HG02763 (cell line): ENCODE measurements around the gene SLC16A13.
"Not testable (repeated sequence)": the region's sequence is repeated elsewhere in the genome, so short reads cannot be mapped to it uniquely, and the experiment has no call there.

Source experiments
- ATAC-seq: cut with Tn5 transposase; IDR thresholded peaks from one replicate; pipeline ENCODE4 v1.9.1; 2021; ENCODE audit warnings: mild to moderate bottlenecking, moderate library complexity; ENCODE audit not compliant: unreplicated experiment

SLC16A13 gene

DNA sequence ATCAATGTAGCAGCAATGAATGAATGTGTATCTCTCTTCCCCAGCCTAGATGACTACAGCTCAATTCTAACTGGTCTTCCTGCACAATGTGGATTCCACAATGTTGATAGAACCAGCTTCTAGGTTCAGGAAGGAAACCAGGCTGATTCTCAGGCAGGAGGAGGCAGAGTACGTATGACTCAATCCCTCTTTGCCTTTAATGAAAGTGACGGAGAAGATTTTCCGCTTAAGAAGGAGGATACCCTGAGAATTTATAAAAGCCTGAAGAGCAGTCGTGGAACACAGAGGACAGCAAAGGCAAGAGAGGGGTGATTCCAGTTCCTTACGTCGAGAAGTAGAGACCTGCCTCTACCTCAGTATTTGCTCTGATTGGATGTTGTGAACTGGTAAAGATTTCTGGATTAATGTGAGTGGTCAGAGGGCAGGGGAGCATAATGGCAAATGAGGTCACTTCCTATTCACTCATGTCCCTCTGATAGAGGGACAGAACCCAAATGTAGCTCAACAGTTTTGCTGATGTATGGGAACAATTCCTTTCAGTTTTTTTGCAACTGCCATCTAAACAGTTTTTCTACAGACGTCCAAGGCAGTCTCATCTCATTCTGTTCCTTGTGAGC, 23.1 kb downstream of the SLC16A13 start:
- ATAC-seq, result no peak

DNA sequence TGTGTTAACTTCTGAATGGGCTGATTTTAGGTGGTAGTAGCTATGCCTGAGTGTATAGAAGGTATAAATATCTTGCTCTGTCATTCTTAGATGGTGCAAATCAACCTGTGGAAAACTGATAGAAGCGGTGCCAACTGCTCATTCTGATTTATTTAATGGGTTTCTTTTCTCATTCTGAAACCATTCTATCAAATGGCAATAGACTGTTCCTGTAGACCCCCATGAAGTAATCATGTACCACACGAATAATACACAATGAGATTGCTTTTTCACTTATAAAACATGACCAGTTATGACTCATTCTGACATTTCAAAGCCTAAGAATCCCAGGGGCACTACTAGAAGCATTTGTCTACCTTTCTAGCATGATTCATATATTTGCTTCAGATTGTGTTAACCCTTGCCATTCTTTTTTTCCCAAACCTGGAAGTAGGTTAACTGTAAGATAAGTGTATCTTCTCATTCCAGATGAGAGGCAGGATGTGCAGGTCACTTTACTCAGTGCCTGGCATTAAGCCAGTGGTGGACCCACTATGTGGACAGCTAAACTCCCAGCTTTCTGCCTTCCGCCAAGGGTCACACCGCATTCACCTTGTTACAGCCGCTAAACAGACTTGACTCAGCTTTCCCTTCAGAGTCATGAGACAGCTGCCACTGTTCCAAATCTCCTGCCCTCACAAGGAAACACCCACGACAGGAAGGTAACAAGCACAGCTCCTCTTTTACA, 24.5 kb downstream of the SLC16A13 start:
- ATAC-seq, result no peak

DNA sequence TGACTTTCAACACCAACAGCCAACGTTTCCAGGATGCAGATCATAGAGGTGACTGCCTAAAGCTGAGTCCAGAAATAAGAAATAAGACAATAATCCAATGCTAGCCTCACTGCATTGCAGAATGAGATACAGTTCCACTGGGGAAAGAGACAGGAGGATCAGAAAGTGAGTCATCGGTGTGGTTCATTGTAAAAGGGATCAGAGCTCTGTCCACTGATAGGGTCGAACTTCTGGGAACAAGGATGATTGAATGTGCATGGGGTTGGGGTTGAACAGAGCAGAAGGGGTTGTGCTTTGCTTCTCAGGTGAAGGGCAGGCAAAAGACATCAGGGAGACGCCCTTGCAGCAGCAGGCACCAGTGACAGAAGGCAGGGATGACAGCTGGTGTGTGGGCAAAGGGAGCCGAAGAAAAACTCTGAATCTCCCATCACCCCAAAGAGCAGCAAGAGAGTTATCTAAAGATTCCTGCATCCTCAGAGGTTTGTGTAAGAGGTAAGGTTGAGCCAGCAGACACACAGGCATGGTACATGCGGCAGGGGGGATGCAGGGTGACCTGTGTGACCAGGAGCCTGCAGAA, 27.8 kb downstream of the SLC16A13 start:
- ATAC-seq, result no peak

DNA sequence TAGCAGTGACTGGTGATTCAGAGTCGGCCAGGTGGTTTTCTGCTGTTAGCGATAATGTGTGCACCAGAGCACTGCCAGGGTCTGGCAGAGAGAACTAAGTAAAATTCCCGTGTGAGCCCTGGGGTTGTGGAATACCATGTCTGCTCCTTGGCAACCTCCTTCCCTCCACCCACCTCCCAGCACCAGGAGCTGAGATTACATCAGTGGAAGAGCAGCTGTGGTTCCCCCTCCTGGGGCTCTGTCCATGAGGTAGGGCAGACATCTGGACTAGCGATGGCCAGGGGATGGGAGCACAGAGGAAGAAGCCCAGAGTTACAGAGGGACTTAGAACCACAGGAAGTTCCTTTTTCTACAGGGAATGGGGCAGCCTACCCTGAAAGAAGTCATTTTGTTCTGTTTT, 28.4 kb downstream of the SLC16A13 start:
- ATAC-seq, result no peak

DNA sequence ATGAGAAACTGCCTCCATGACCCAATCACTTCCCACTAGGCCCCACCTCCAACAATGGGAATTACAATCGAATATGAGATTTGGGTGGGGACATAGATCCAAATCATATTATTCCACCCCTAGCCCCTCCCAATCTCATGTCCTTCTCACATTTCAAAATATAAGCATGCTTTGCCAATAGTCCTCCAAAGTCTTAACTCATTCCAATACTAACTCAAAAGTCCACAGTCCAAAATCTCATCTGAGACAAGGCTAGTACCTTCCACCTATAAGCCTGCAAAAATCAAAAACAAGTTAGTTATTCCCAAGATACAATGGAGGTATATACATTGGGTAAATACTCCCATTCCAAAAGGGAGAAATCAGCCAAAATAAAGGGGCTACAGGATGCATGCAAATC, 31.4 kb downstream of the SLC16A13 start:
- ATAC-seq, result no peak

DNA sequence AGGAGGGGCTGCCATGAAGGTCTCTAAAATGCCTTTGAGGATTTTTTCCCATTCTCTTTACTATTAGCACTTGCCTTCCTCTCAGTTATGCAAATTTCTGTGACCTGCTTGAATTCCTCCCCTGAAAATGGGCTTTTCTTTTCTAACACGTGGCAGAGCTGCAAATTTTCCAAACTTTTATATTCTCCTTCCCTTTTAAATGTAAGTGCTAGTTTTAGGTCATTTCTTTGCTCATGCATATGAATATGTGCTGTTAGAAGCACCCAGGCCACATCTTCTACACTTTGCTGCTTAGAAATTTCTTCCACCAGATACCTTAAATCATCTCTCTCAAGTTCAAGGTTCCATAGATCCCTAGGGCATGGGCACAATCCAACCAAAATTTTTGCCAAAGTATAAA, 32.5 kb downstream of the SLC16A13 start:
- no peak for ATAC-seq

DNA sequence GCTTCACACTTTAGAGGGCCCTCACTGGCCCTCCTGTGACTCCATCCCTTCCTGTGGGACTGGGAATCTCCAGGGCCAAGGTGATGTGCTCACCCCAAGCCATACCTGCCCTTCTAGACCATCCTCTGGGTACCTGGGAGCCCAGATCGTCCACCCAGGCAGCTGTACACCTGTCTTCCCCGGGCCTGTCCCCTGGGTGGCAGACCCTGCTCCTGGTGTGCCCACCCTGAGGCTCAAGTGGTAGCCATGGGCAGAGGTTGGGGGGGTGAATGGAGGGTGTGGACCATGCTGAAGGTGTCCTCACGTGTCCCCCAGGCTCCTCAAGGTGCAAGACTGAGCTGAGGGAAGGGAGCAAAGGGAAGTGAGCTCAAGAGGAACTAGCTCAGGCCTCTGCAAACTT, 34.9 kb downstream of the SLC16A13 start:
- ATAC-seq, result no peak

DNA sequence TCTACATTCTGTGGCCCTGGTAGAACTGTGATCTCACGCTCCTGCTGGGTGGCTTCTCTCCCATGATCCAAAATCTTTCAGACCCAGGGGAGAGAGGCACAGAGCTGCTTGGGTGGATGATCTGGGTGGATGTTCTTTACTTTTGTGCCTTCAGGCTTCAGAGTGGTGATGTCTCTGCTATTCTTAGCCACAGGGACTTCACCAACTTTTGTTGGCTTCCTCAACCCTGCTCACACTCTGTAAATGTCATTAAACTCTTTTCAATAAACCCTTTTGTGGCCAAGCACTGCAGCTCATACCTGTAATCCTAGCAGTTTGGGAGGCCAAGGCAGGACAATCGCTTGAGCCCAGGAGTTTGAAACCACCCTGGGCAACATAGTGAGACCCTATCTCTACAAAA, 36.6 kb downstream of the SLC16A13 start:
- ATAC-seq, result no peak

DNA sequence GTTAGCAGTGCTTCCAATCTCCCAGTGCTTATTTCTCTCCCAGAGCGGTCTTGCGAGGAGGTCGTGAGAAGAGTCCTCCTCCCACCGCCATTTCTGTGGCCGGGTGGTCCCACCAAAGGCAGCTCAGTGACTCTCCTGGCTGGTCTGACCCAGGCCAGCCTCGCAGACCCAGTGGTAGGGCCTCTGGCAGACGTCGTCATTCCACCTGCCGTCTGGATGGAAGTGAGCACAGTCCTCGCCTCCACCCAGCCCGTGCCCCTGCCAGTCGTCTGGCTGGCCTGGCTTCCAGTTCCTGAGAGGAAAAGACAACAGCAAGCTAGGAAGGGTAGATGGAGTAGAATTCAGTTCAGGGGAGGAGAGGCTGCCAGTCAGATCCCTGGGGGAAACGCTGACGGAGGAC, 39.1 kb downstream of the SLC16A13 start:
- no peak for ATAC-seq

DNA sequence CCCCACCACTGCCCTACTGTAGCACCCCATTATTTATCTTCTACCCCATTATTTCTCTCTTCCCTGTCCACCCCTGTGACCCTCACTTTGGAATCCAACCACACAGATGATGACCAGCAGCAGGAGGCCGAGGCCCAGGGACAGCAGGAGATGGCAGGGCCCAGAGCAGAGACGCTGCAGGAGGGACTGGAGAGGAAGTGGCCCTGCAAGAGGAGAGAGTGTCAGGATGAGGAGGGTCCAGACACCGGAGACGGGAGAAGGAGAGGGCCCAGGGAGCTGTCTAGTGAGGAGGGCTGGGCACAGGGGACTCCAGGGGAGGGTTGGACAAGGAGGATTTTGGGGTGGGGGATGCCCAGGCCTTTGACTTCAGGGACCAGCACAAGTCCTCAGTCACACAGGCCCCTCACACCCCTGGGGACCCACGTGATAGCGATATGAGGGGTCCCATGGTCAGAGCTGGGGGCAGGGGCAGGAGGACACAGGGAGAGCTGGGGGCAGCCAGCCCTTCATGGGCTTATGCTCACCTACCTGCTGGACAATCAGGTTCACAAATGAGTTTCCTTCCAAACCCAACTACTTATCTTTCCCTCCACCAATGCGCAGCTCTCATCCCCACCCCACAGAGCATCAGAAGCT, 42.2 kb downstream of the SLC16A13 start:
- ATAC-seq, result no peak

DNA sequence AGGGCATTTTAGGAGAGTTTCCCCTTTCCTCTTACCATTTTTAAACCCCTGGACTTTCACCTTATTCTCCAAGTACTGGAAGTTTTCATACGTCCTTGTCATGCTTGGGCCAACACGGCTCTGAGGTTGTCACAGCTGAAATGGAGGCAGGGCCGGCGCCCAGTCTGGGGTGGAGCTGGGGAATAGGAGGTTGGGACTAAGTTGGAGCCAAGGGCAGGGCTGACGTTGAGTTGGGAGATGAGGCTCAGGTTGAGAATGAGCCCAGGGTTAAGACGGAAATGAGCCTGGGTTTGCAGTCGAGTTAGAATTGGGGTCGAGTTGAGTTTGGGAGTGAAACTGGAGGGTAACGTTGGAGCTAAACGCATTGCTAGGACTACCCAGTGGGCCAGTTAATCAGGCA, 42.9 kb downstream of the SLC16A13 start:
- no peak for ATAC-seq

DNA sequence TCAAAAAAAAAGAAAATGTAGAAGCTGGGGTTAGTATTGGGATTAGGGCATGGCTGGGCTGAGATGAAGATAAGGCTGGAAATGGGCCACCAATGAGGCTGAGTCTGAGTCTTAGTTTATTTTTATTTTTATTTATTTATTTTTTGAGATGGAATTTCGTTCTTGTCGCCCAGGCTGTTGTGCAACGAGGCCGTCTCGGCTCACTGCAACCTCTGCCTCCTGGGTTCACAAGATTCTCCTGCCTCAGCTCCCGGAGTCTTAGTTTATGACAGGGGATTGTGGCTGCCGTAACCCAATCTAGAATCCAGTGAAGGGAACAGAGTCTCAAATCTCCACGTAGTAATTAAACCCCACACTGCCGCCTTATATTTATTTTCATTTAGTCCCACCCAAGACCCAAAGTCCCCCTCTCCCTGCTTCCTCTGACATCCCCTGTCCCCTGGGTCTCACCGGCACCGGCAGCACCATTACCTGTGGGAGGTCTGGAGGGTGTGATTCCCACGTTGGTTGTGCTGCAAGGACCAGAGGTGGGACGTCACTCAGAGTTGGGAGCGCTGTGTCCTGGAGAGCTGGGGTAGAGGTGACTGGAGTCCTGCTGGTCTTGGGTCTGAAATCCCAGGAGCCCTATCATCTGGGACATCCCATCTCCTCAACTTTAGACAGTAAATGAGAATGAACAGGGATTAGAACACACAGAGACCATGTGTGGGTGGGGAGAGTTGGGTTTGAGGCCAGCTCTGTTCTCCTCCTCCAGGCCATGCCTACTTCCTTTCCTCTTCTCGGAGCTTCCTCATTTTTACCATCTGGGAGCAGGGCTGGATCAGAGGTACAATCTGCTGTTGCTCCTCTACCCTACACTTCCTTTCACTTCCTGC, 44.0 kb downstream of the SLC16A13 start, which contains the start of gene CLEC10A:
Gene CLEC10A (minus strand): TSS at position 671 of the 875 bp plus-strand sequence. CDS start 1,439 bp downstream, outside the sequence.
- no peak for ATAC-seq

DNA sequence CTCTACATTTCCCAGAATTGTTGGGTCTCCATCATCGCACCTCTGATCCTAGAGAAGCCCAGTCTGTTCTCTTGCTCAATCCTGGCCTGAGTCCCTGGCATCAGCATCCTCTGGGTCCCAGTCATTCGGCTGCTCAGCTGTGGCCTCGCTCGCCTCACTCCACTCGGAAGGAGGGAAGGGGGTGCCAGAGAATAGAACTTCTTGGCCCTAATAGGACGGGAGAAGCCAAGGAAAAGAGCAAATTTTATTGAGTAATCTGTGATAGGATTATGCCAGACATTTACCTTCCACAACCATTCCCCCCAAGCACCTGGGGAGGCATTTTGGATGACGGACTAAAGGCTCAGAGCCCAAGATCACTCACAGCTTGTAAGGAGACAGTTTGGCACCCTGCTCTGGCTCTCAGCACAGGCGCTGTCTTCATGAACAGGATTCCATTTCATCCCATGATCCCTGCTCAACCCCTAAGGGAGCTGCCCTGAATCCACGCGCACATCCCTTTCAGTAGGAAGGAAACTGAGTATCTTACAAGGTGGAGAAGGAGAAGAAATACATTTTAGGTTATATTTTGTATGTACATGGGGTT, 44.7 kb downstream of the SLC16A13 start:
- ATAC-seq, result no peak

DNA sequence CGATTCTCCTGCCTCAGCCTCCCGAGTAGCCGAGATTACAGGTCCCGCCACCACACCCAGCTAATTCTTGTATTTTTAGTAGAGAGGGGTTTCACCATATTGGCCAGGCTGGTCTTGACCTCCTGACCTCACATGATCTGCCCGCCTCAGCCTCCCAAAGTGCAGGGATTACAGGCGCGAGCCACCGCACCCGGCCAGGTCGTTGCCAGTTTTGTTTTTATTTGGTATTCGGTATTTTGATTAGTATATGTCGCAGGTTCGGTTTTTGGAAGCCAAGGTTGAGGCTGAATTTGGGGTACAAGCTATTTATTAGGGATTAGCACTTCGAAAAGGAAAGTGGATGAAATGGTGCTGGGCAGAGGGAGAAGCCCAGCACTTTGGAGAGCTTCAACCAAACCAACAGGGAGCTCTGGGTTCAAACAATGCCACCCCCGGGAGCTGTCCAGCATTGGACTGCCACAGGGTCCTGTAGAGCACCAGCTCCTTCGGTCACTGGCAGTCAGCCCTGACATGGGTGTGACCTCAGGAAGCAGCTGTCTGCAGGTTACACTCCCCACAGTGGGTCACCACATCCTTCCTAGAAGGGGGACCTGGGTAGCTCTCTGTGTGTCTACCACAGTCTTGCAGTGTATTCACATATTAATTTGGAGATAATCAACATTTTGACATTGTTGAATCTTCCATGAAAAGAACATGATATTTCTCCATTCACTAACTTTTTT, 45.7 kb downstream of the SLC16A13 start:
- ATAC-seq, result no peak

DNA sequence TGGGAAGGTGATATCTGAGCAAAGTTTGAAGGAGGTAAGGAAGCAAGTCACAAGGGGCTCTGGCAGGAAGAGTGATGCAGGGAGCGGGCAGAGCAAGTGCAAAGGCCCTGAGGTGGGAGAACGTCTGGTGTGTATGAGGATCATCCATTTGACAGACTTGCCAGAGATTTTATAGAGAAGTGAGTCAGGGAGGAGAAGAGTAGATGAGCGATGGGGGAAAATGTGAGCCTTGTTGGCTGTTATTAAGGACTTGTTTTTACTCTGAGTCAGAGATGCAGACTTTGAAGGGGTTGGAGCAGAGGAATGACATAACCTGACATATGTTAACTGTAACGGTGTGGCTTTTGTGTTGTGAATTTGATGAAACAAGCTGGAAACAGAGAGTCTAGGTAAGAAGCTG, 47.8 kb downstream of the SLC16A13 start:
- no peak for ATAC-seq

DNA sequence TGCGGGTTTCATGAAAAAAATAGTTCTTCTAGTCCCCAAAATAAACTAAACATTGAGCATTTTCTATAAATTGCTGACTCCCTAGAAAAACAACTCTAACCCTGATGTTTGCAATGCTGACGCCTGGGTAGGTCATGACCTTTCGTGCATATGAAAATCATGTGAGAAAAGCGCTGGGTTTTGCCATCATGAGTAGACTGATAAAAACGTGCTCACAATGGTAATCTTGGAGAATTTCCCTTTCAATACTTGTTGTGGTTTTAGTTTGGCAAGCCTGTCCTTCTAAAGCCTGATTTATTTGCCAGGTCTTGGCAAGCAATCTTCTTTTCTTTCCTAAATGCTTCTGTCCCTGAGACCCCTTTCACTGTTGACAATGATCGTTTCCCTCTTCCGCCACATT, 48.3 kb downstream of the SLC16A13 start:
- no peak for ATAC-seq

DNA sequence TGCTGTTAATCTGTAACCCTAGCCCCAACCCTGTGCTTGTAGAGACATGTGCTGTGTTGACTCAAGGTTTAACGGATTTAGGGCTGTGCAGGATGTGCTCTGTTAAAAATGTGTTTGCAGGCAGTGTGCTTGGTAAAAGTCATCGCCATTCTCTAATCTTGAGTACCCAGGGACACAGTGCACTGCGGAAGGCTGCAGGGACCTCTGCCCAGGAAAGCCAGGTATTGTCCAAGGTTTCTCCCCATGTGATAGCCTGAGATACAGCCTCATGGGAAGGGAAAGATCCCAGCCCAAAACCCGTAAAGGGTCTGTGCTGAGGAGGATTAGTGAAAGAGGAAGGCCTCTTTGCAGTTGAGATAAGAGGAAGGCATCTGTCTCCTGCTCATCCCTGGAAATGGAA, 52.6 kb downstream of the SLC16A13 start:
- not testable (repeated sequence) for ATAC-seq

DNA sequence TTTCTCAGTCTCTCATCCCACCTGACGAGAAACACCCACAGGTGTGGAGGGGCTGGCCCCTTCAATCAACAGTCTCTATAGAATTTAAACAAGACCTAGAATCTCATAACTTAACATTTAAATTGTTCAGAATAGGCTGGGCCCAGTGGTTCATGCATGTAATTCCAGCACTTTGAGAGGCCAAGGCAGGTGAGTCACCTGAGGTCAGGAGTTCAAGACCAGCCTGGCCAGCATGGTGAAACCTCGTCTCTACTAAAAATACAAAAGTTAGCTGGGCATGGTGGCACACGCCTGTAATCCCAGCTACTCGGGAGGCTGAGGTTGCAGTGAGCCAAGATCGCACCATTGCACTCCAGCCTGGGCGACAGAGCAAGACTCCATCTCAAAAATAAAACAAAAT, 53.8 kb downstream of the SLC16A13 start:
- ATAC-seq, result not testable (repeated sequence)
